Measurements from ENCODE around the gene GTPBP3. TPM values are rescaled to one million over a fixed set of nuclear protein-coding genes. Genes with fewer than 3 reads are reported as not detected.
A peak's percentile ranks its signal among the peaks of the same experiment; 100 is the strongest.

Gene GTPBP3
- total RNA-seq, 3 donors from 2014 or later, result 16.1 to 24.3 (median 16.8) TPM

- ATAC-seq (no peak), DNase-seq (peak in 1 of 3 donors; percentile 19)
- Histone ChIP-seq H3K4me3 (no peak overlapping the region), H3K4me1 (ENCODE audit: low read depth) (peaks cover 25% of the 10 kb centered on the region), H3K9me3 (no peaks in the 10 kb centered on the region), H3K36me3 (ENCODE audit: low read depth) (no peaks in the 10 kb centered on the region)
- TF ChIP-seq, protein P1, sequence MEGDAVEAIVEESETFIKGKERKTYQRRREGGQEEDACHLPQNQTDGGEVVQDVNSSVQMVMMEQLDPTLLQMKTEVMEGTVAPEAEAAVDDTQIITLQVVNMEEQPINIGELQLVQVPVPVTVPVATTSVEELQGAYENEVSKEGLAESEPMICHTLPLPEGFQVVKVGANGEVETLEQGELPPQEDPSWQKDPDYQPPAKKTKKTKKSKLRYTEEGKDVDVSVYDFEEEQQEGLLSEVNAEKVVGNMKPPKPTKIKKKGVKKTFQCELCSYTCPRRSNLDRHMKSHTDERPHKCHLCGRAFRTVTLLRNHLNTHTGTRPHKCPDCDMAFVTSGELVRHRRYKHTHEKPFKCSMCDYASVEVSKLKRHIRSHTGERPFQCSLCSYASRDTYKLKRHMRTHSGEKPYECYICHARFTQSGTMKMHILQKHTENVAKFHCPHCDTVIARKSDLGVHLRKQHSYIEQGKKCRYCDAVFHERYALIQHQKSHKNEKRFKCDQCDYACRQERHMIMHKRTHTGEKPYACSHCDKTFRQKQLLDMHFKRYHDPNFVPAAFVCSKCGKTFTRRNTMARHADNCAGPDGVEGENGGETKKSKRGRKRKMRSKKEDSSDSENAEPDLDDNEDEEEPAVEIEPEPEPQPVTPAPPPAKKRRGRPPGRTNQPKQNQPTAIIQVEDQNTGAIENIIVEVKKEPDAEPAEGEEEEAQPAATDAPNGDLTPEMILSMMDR (IDR thresholded peaks at IDR 0.05), result no peak
- intact Hi-C loops (cut with DNase I, micrococcal nuclease), result no loop called here
These were observed 1.8 kb upstream of the GTPBP3 start for GRCh38 chr19:17335575-17335974.

- ATAC-seq (no peak), DNase-seq (peak in 2 of 3 donors; percentile 65 to 73)
- TF ChIP-seq, protein P1 (IDR thresholded peaks at IDR 0.05), result no peak
- peak overlapping the region; percentile 20 for H3K4me3 ChIP-seq
- no peaks in the 10 kb centered on the region for H3K36me3 ChIP-seq (ENCODE audit: low read depth)
- peaks cover 25% of the 10 kb centered on the region for H3K4me1 ChIP-seq (ENCODE audit: low read depth)
- H3K9me3 ChIP-seq, result no peaks in the 10 kb centered on the region
- intact Hi-C loops (cut with DNase I, micrococcal nuclease), result no loop called here
These were observed 501 bp downstream of the GTPBP3 start for GRCh38 chr19:17337675-17338432.

GRCh38 chr19:17338433-17339078 is 1.2 kb downstream of the GTPBP3 start:
- TF ChIP-seq, protein P1 (IDR thresholded peaks at IDR 0.05), result no peak
- Histone ChIP-seq H3K9me3 (no peaks in the 10 kb centered on the region), H3K4me1 (ENCODE audit: low read depth) (peaks cover 25% of the 10 kb centered on the region), H3K4me3 (no peak overlapping the region), H3K36me3 (ENCODE audit: low read depth) (no peaks in the 10 kb centered on the region)
- ATAC-seq (no peak), DNase-seq (peak in 2 of 3 donors; percentile 61 to 68)
- intact Hi-C loops (cut with DNase I, micrococcal nuclease), result no loop called here

- TF ChIP-seq, protein P1 (IDR thresholded peaks at IDR 0.05), result no peak
- Histone ChIP-seq H3K4me1 (ENCODE audit: low read depth) (peaks cover 20% of the 10 kb centered on the region), H3K4me3 (no peak overlapping the region), H3K9me3 (no peaks in the 10 kb centered on the region), H3K36me3 (ENCODE audit: low read depth) (no peaks in the 10 kb centered on the region)
- ATAC-seq (no peak), DNase-seq (peak; percentile 66 to 71 (median 70))
- intact Hi-C loops (cut with DNase I, micrococcal nuclease), result no loop called here
These were observed 1.9 kb downstream of the GTPBP3 start for GRCh38 chr19:17339088-17339741.

DNA sequence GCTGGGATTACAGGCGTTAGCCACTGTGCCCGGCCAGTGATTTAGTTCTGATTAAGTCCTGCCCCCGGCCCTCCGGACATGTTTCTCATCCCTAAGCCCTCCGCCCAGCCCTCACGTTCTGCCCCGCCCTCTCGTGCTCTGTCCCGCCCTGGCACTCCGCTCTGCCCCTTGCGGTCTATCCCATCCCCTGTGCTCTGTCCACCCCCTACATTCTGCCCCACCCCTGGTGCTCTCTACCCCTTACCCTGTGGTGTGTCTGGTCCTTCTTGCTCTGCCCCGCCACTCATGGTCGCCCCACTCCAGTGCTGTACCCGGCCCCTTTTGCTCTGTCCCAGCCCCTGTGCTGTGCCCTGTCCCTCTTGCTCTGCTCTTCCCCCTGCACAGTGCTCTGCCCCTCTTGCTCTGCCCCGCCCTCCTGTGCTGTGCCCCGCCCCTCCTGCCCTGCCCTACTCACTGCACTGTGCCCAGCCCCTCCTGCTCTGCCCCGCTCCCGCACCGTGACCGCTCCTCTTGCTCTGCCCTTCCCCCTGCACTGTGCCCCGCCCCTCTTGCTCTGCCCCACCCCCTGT is 3.0 kb downstream of the GTPBP3 start:
- intact Hi-C loops (cut with DNase I, micrococcal nuclease), result no loop called here
- TF ChIP-seq, protein P1 (IDR thresholded peaks at IDR 0.05), result no peak
- Histone ChIP-seq H3K4me1 (ENCODE audit: low read depth) (peaks cover 14% of the 10 kb centered on the region), H3K9me3 (no peaks in the 10 kb centered on the region), H3K4me3 (no peak overlapping the region), H3K36me3 (ENCODE audit: low read depth) (no peaks in the 10 kb centered on the region)
- DNase-seq, result peak; percentile 84 to 93 (median 86)
- peak; percentile 57 for ATAC-seq
